RWPE1 (cell line): ENCODE measurements around the gene KDM5A.

Source experiments
- CTCF ChIA-PET: fragments of 350-600 bp; sonication (Branson Sonifier 250); formaldehyde crosslinking; extraction: SDS; loops from one replicate; lab custom pipeline; 2021; lab: Yijun Ruan, JAX
- POLR2A ChIA-PET: fragments of 400-600 bp; formaldehyde crosslinking; extraction: SDS; loops from one replicate; lab custom pipeline; 2020; ENCODE audit warnings: antibody characterized with exemption; ENCODE audit not compliant: low non-redundant PET; lab: Yijun Ruan, JAX
- DNase-seq: peaks from one replicate; pipeline ENCODE4 v3.0.0; 2012; ENCODE audit warnings: low spot score
- H3K27ac ChIP-seq: fragments of 450-650 bp; 2 replicates; pipeline ENCODE4 v1.5.1; 2017
- CTCF ChIP-seq: fragments of 450-650 bp; conservative IDR thresholded peaks from 2 replicates; pipeline ENCODE4 v1.5.1; 2017; ENCODE audit warnings: low read depth, mild to moderate bottlenecking

The KDM5A gene

GRCh38 chr12:275812-276211 lies 113.3 kb downstream of the KDM5A start:
- no peak for TF ChIP-seq CTCF
- DNase-seq: no peak
- no peak overlapping the region for H3K27ac ChIP-seq
- CTCF ChIA-PET: no interaction called here
- POLR2A ChIA-PET: no interaction called here

- TF ChIP-seq CTCF: no peak
- no peak for DNase-seq
- no peak overlapping the region for H3K27ac ChIP-seq
- ChIA-PET POLR2A (no interaction called here), CTCF (no interaction called here)
These were observed 115.7 kb downstream of the KDM5A start for GRCh38 chr12:273382-273781.

- CTCF ChIA-PET: no interaction called here
- no peak for TF ChIP-seq CTCF
- POLR2A ChIA-PET: no interaction called here
- DNase-seq: no peak
- H3K27ac ChIP-seq: no peak overlapping the region
These were observed 116.2 kb downstream of the KDM5A start for GRCh38 chr12:272942-273341.

- TF ChIP-seq CTCF: no peak
- CTCF ChIA-PET: no interaction called here
- no peak overlapping the region for H3K27ac ChIP-seq
- DNase-seq: no peak
- POLR2A ChIA-PET: interaction anchor here (0.7 kb wide), 1 partner anchor 21 kb away, joined by 3 read pairs; no protein-coding TSS in a partner anchor
These were observed 118.0 kb downstream of the KDM5A start for GRCh38 chr12:271161-271560.

GRCh38 chr12:269191-269590 lies 119.9 kb downstream of the KDM5A start:
- no peak for TF ChIP-seq CTCF
- POLR2A ChIA-PET: no interaction called here
- no peak for DNase-seq
- CTCF ChIA-PET: no interaction called here
- H3K27ac ChIP-seq: no peak overlapping the region

- no peak for TF ChIP-seq CTCF
- ChIA-PET CTCF (no interaction called here), POLR2A (no interaction called here)
- no peak overlapping the region for H3K27ac ChIP-seq
- no peak for DNase-seq
These were observed 120.7 kb downstream of the KDM5A start for GRCh38 chr12:268483-268840.
